Astrocyte (in vitro differentiated cells and primary cell): Measurements from ENCODE around the gene DUSP16.

ENCODE experiments used
- CTCF ChIP-seq: IDR thresholded peaks from 2 replicates; pipeline ENCODE4 v1.5.1; 2011; ENCODE audit warnings: low read depth, mild to moderate bottlenecking, inconsistent platforms, low read length, moderate library complexity; ENCODE audit not compliant: insufficient read depth
- EZH2 ChIP-seq: IDR thresholded peaks from 2 replicates; pipeline ENCODE4 v1.6.1; 2012; ENCODE audit warnings: mild to moderate bottlenecking, low read length, inconsistent platforms; ENCODE audit not compliant: insufficient read depth

- TF ChIP-seq CTCF (no peak), EZH2 (no peak)
Measured at GRCh38 chr12:12506496-12506890, 56.2 kb downstream of the DUSP16 start.
